Measurements from ENCODE around the gene ISG20.

ISG20 gene

DNA sequence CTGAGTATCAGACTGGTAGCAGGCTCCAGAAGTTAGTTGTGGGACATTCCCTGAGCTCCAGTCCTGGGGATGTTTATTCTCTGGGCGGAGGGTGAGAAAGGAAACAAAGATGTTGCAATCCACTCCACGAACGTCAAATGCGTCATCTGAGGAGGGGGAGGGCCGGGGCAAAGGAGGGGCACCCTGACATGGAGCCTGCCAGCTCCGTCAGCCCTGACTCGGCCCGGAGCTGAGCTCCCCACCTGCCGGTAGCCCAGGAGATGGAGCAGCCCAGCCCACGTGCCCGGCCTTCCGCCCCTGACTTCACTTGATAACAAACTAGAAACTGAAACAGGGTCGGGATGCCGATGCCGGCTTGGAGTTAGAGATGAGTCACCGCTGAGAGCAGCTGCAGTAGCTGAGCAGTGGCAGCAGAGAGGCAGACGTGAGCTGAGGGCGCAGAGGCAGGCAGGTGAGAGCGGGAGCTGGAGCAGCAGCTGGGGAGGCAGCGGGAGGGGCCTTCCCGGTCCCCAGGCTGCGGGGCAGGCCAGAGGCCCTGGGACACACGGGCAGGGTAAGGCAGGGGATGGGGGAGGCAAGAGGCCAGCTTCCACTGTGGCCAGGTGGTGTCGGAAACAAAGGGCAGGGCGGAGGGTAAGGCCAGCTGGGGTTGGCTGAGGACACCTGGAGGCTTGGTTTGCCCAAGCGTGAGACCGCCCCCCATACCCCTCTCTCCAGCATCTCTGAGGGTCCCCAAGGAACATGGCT is at the start of gene ISG20:
ISG20 (plus strand) TSS at position 391 of the 747 bp plus-strand sequence; CDS start at position 742, 351 bp downstream.
- peak; percentile 23 for DNase-seq

DNA sequence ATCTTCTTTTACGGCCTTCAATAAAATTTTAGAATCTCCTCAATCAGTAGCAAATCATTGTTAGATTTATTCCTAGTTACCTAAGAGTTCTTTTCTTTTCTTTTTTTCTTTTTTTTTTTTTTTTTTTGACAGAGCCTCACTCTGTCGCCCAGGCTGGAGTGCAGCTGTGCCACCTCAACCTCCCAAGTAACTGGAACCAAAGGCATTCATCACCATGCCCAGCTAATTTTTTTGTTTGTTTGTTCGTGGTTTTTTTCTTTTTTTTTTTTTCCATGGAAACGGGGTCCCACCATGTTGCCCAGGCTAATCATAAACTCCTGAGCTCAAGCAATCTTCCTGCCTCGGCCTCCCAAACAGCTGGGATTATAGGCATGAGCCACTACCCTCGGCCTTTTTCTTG is 48.1 kb upstream of the ISG20 start:
- DNase-seq = no peak

DNA sequence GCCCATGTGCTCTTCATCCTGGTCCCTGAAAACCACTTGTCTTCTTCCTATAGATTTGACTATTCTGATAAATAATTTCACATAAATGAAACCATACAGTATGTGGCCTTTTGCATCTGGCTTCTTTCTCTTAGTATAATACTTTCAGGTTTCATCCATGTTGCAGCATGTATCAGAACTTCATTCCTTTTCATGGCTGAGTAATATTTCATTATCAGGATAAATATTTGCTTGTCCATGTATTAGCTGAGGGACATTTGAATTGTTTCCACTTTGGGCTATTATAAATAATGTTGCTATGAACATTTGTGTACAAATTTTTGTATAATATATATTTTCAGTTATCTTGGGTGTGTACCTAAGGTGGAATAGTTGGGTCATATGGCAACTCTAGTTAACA is 47.4 kb upstream of the ISG20 start:
- DNase-seq = no peak

DNA sequence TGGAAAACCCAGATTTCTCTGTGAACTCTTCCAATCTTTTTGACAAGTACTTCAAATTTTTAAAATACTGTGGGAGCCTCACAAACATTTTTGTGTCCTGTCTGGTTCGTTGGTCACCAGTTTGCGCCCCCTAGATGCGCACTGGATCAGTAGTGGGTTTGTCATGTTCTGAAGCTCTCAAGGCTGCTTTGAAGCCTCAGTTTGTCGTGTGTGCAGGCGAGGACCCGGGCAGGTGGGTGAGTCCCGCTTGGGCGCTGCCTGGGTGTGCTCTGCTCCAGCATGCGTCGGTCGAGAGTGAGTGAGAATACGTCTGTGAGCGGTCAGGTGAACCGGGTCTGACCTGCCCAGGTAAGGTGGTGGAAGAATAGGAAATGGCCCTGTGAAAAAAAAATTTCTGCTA is 34.9 kb upstream of the ISG20 start:
- DNase-seq = no peak

DNA sequence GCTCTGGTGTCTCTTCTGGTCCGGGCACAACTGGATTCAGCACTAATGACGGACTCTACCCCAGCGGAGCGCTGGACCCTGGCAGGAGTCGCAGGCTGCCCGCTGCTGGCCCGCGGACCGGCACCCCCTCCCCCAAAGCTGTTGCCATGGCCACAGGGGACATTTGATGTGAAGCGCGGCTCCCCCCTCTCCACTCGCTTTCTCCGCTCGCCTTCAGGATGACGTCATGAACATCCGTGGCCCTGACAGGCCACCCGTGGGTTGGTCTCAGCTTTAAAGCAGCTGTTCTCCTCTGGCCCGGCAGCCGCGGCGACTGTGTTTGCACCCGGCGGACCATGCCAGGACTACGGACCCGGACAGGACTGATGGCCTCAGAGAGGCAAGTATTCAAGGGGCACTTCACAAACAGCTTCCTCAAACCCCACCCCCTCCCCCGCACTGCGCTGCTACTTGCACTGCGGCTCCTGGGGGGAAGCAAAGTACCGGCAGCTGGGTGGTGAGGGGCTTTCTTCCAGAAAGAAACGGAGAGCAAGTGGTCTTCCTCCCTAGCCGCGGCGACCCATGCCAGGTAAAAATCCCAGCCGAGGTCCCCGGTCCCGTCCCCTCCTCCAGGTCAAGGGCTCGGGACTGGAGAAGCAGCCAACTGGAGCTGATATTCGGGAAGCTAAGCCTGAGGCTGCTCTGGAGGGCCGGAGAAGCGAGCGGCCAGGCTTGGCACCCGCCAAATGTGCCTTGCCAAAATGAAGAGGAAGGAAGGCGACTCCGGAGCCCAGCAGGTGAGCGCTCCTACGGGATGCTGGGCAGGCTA is 34.2 kb upstream of the ISG20 start:
- DNase-seq = no peak

DNA sequence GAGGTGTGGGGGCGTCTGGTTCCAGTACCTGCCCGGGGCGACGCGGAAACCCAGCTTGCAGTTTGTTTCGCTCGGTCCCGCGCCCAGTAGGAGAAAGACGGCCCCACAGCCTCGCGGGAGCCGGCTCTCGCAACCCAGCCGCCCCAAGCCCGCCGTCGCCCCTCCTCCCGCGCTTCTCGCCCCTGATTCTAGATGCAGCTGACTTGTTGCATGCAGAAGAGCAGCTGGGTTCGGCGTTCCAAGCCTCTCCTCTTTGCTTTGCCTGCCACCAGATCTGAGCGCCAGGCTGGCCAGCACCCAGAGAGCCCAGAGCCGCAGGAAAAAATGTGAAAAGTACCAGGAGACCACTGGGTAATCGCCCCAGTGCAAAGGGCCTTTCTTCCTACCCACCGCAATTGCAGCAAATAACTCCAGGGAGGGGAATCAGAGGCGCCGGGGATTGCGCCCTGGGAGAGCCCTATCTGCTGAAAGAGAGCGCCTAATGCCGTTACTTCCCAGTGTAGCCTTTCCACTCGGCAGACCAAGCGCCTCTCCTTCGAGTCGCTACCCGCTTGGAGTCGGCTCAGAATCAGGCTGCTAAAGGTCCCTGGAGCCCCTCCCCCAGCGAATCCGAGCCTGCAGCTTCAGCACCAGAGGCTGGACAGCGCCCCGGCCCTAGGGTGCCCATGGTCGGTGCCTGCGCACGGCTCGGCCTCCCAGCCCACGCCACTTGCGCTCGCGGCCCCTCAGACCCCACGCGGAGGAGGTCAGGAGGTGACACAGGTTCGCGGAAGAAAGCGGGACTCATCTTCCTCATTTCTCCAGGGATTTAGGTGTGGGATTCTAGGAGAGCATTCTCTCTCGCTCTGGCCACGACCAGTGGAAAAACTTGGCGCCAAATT is 33.4 kb upstream of the ISG20 start:
- no peak for DNase-seq

DNA sequence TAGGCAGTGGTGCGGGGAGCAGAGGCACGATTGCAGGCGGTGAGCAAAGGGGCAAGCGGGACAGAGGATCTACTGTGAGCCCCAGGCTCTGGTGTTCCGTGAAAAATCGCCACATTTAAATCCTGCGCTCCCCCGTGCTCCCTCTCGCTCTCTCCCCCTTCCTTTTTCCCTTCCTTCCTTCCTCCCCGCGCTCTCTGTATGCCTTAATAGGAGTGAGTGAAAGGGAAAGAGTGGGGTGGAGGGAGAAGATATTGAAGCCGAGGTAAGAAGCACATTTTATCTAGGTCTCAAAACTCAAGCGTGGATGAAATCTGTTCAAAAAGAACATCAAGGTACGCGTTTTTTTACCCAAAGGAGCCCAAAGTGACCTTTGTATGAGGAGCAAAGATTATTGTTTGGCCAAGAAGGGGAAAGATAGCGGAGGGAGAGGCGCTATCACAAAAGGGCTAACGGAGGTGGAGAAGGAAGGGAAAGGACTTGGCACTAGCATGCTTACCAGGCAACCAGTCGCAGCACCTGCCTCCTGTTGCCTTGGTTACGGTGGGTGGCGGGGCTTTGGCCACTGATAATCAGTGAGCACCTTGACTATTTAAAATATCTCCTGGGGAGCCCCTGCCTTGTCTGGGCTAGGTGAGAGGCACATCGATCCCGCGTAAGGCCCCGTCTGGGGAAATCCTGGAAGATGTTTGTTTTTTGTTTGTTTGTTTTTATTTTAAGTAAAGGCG is 32.6 kb upstream of the ISG20 start:
- no peak for DNase-seq

DNA sequence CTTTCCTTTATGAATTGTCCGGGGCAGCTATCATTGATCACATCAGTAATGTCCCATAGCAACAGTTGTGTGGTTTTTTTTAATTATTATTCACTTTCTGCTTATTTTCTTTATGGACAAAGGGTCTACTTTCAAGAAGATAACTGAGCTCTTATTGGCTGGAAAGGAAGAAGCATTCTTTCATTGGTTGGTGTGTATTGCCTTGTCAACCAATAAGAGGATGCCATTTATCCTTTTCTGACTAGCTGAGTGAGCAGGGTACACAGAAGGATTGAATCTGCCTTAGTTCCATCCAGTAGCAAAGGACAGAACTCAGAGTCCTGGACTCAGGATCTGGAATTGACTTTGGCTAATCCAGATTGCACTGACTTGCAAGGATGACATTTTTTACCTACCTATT is 30.9 kb upstream of the ISG20 start:
- DNase-seq = no peak

DNA sequence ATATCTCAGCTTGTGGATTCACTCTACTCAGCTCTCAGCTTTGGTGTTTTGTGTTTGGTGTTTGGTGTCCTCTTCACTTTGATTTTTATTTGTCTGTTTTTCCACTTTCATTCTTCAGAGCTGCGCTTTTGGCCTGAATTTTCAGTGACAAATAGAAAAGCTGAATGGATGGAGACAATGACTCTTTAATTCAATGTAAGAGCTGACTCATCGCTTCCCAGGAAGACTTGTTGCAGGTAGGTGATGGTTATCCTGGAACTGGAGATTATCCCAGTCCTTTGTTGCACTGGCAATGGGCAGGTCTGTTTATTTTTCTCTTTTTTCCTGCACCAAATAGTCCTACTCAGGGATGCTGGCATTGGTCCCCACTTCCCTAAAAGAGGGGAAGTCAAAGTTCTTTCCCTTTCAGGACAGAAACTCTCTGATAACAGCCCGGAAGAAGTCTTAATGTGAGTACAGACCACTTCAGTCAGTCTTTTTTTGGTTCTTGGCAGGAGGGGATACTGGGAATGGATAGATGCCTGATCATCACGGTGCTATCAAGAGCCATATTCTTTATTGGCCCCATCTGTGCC is 30.1 kb upstream of the ISG20 start:
- DNase-seq = no peak

DNA sequence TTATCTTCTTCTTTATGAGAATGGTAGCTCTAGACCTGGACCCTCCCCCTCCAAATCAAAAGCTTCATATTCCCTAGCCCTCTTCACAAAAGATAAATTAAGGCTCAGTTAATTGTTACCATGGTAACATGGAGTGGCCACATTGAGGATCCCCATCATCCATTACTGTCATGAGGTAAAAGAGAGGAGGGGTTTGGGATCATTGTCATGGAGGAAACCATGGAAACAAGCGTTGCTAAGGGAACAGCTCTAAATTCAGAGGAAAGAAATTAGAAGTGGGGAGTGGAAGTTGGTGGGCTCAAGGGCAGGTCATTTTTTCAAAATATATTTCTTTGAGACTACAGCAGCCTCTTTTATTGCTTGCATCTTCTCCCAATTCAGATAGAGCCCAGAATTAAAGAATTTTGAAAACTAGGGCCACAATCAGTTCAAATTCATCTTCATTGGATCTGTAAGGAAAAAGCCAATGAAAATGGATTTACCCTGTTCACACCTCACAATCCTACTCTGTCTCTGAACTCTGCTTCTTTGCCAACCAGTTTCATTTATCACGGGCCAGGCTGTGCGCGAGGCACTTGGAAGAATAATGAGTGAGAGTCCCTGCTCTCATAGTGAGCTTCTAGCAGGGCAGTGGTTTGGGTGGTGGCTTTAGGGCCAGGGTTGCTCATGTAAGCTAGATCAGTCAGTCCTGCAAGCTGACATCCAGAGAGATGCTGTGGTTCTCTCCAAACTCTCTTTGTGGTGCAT is 29.3 kb upstream of the ISG20 start:
- DNase-seq = no peak

DNA sequence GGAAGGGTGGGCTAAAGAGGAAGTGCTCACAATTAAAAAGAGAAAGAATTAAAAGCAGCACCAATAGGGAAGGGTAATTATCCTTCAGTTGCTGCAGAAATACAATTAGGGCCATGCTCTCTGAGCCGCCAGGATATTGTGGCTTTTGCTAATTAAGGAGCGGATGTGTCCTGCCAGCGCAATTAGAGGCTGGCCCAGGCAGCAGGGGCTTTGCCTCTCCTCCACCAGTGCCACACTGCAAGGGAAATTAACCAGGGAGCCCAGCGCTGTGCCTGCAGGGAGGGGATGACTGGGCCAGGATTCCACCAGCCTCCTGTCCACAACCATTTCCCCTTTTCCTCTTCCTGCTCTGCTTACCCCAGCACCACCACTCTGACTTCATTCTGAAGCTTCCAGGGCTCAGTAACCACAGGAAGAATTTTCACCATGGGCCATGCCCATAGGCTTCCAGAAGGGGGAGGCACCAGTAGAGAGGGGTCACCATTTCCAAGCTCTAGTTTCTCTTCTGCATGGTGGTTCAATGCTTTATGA is 28.1 kb upstream of the ISG20 start:
- no peak for DNase-seq

DNA sequence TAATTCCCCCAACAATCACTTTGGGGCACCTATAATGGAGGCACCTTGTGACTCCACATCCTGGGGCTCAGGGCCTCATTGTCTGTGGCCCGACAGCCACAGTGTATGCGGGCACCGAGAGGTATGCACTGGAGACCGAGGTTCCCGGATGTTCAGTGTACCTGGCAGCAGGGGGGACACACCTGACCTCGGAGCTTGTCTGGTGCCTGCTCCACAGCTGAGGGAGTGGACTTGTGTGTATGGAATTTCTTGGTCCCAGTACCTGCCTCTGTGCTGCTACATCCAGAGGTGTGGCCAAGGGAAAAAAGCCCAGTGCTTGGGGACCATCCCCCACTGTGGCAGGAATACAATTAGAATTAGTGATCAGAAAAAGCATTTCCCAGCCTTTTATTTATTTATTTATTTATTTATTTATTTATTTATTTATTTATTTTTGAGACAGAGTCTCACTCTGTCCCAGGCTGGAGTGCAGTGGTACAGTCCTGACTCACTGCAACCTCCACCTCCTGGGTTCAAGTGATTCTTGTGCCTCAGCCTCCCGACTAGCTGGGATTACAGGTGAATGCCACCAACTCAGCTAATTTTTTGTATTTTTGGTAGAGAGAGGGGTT is 26.5 kb upstream of the ISG20 start:
- no peak for DNase-seq

DNA sequence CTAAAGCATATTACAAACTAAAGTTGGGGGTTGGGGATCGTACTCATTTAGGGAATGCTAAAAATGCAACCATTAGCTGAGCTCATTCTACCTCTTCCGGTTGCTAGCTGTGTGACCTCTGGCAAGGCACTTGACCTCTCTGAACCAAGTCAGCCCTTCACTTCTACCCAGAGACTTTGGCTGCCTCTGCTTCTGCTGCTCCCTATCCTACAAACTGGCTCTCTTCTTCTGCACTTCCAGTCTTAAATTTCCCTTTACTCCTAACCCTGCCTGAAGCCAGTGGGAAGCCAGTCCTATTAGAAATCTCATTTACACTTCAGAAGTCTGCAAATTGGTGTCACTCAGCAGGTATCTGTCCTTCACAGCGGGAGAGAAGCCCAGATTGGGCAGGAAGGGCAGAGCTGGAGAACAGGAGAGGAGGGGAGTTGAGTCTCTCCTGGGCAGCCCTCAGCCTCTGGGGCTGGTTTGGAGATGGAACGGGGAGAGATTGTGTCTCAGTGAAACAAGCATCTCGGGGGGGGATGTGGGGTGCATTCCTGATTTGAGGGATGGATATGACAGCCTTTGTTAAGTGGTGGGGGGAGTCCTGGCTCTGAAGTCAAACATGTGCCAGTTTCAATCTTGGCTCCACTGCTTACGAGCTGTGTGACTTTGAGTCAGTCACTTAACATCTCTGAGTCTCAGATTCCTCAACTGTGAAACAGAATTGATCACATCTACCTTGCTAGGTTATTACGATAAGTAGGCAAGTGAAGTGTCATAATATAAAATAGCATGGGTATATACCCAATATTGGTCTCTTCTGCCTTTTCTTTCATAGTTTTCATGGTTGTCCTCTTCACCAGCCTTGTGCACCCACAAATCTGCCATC is 25.5 kb upstream of the ISG20 start:
- no peak for DNase-seq

DNA sequence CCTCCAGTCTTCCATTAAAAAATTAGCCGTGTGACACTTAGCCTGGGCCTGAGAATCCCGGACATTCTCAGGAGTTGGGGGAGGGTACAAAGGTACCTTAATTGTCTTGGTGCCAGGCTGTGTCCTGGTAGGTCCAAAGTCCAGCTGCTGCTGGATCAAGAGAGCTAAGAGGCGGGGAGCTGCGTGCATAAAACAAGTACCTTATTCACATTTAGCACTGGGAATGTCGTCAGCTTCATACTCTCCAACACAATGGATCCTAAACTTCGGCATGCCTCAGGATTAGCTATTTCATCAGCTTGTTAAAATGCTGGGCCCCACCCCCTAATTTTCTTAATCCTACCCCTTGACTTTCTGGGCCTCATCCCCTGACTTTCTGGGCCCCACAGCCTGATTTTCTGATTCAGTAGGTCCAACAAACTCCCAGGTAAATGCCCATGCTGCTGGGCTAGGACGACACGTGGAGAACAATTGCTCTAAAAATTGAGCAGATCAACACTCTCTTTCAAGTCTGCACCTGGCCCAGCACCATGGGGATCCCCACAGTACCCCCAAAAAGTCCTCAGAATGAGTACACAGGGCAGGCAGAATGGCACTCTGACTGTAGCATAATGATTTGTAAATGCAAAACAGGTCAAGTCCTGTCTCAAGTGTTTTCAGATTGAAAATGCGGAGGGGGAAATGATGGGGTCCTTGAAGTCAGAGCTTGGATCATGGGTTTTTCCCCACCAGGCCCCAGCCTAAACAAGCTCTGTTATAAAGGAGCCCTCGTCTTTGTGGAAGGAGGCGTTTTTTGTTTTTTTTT is 23.3 kb upstream of the ISG20 start:
- no peak for DNase-seq

DNA sequence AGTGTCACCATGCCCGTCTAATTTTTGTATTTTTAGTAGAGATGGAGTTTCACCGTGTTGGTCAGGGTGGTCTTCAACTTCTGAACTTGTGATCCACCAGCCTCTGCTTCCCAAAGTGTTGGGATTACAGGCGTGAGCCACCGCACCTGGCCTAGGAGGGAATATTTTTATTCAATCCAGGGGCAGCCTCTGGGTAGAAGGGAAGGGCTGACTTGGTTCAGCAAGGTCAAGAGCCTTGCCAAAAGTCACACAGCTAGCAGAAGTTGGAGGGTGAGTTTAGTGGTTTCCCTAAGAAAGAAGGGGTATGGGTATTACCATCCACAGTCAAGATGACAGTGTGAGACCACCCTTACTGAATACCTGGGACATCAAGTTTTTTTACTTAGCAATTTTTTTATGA is 22.6 kb upstream of the ISG20 start:
- no peak for DNase-seq

DNA sequence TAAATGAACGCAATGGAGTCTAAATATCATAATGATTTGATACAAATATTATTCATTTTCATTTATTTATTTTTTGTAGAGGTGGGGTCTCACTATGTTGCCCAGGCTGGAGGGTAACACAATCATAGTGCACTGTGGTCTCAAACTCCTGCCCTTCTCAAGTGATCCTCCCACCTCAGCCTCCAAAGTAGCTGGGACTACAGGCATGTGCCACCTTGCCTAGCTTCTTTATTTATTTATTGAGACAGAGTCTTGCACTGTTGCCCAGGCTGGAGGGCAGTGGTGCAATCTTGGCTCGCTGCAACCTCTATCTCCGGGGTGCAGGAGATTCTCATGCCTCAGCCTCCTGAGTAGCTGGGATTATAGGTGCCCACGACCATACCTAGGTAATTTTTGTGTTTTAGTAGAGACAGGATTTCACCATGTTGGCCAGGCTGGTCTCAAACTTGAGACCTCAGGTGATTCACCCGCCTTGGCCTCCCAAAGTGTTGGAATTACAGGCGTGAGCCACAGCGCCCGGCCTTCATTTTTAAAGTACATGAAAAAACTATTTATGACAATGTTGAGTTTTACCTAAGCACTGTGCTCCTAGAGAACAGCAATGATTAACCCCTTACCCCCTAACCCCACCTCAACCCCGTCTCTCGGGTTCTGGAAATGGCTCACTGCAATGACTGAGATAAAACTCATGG is 21.6 kb upstream of the ISG20 start:
- no peak for DNase-seq

DNA sequence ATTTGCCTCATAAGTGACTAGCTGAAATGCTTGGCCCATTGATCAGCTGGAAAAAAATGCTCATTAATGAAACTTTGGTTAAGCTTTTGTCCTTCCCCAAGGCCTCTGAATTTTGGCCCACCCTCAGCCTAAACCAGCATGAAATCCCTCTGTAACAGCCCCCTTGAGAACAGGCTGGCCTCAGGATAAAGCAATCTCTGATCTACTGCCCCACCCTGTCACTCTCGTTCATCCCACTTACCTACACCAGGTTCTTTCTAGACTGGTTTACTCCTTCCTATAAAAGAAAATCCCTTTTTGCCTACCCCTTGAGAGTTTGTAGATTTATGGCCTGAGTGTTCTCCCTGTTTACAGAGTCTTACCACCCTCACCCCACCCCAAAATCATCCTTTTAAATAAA is 21.0 kb upstream of the ISG20 start:
- DNase-seq = no peak

DNA sequence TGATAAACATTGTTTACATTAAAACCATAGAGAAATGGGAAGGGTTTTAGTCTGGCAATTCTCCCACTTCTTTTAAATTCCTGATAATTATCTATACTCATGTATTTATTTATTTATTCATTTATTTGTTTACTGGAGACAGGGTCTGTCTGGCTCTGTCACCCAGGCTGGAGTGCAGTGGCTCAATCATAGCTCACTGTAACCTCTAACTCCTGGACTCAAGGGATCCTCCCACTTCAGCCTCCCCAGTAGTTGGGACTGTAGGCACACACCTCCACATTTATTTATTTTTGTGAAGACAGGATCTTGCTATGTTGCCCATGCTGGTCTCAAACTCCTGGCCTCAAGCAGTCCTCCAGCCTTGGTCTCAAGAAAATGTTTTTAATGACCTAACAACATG is 20.1 kb upstream of the ISG20 start:
- no peak for DNase-seq
